SJSA1 (cell line): Measurements from ENCODE around the gene SLC11A1. TPM values are rescaled to one million over a fixed set of nuclear protein-coding genes. Genes with fewer than 3 reads are reported as not detected.
A peak's percentile ranks its signal among the peaks of the same experiment; 100 is the strongest.

Source experiments
- DNase-seq, 2 experiments: peaks; one replicate each; pipeline ENCODE4 v3.0.0-alpha.2; 2015 to 2020; ENCODE audit warnings: low spot score in 2 of 2, low read depth in 1 of 2
- H3K27ac ChIP-seq: fragments of 250-450 bp; sonication (Bioruptor Pico); 2 replicates; pipeline ENCODE4 v1.5.1; 2020; ENCODE audit warnings: mild to moderate bottlenecking, moderate library complexity
- H3K27me3 ChIP-seq: fragments of 250-450 bp; sonication (Bioruptor Pico); replicated peaks from 2 replicates; pipeline ENCODE4 v1.5.1; 2020; ENCODE audit warnings: mild to moderate bottlenecking, moderate library complexity
- H3K36me3 ChIP-seq: fragments of 250-450 bp; sonication (Bioruptor Pico); 2 replicates; pipeline ENCODE4 v1.5.1; 2020; ENCODE audit warnings: mild to moderate bottlenecking
- H3K4me1 ChIP-seq: fragments of 250-450 bp; sonication (Bioruptor Pico); replicated peaks from 2 replicates; pipeline ENCODE4 v1.6.1; 2021; ENCODE audit warnings: mild to moderate bottlenecking
- H3K4me3 ChIP-seq: fragments of 250-450 bp; sonication (Bioruptor Pico); 2 replicates; pipeline ENCODE4 v1.5.1; 2020; ENCODE audit warnings: mild to moderate bottlenecking
- H3K9me3 ChIP-seq: fragments of 250-450 bp; sonication (Bioruptor Pico); replicated peaks from 2 replicates; pipeline ENCODE4 v1.5.1; 2020; ENCODE audit warnings: mild to moderate bottlenecking
- total RNA-seq: library from RNA; depleted of rRNA; stranded (reverse); fragments of >200 nt; shearing (Covaris generic); gene quantifications from 2 replicates; pipeline ENCODE4 v1.2.3, GENCODE V29; 2014

Gene SLC11A1
- total RNA-seq, 1 experiment from 2014 or later = 0.05 TPM

GRCh38 chr2:218400930-218401881, 19.1 kb downstream of the SLC11A1 start:
- no peak for DNase-seq
- Histone ChIP-seq H3K27me3 (no peaks in the 10 kb centered on the region), H3K9me3 (no peaks in the 10 kb centered on the region), H3K4me1 (peaks cover 37% of the 10 kb centered on the region), H3K27ac (no peak overlapping the region), H3K4me3 (peak overlapping the region; percentile 86), H3K36me3 (peaks cover 49% of the 10 kb centered on the region)

- no peak overlapping the region for H3K4me3 ChIP-seq
- peaks cover 49% of the 10 kb centered on the region for H3K36me3 ChIP-seq
- DNase-seq = no peak
- H3K4me1 ChIP-seq = peaks cover 36% of the 10 kb centered on the region
- H3K27me3 ChIP-seq = no peaks in the 10 kb centered on the region
- no peaks in the 10 kb centered on the region for H3K9me3 ChIP-seq
- H3K27ac ChIP-seq = no peak overlapping the region
Measured at GRCh38 chr2:218401890-218402289, 19.8 kb downstream of the SLC11A1 start.

GRCh38 chr2:218402491-218402901, 20.4 kb downstream of the SLC11A1 start:
- no peak for DNase-seq
- no peak overlapping the region for H3K27ac ChIP-seq

GRCh38 chr2:218402911-218403411, 20.9 kb downstream of the SLC11A1 start:
- H3K4me3 ChIP-seq = no peak overlapping the region
- H3K4me1 ChIP-seq = peaks cover 36% of the 10 kb centered on the region
- H3K9me3 ChIP-seq = no peaks in the 10 kb centered on the region
- H3K27ac ChIP-seq = no peak overlapping the region
- DNase-seq = no peak
- H3K36me3 ChIP-seq = peaks cover 49% of the 10 kb centered on the region
- H3K27me3 ChIP-seq = no peaks in the 10 kb centered on the region

More at GRCh38 chr2:218402491-218402901, 20.4 kb downstream of the SLC11A1 start:
- Histone ChIP-seq H3K9me3 (no peaks in the 10 kb centered on the region), H3K36me3 (peaks cover 49% of the 10 kb centered on the region), H3K27me3 (no peaks in the 10 kb centered on the region), H3K4me3 (no peak overlapping the region), H3K4me1 (peaks cover 36% of the 10 kb centered on the region)

- no peak for DNase-seq
- Histone ChIP-seq H3K27me3 (no peaks in the 10 kb centered on the region), H3K4me3 (no peak overlapping the region), H3K4me1 (peaks cover 33% of the 10 kb centered on the region), H3K9me3 (no peaks in the 10 kb centered on the region), H3K27ac (no peak overlapping the region), H3K36me3 (peaks cover 49% of the 10 kb centered on the region)
Measured at GRCh38 chr2:218403810-218404209, 21.7 kb downstream of the SLC11A1 start.

GRCh38 chr2:218404351-218405085, 22.4 kb downstream of the SLC11A1 start:
- H3K27ac ChIP-seq = no peak overlapping the region
- peaks cover 49% of the 10 kb centered on the region for H3K36me3 ChIP-seq
- H3K4me1 ChIP-seq = peaks cover 26% of the 10 kb centered on the region

GRCh38 chr2:218405086-218405745, 23.1 kb downstream of the SLC11A1 start:
- no peak for DNase-seq
- Histone ChIP-seq H3K9me3 (no peaks in the 10 kb centered on the region), H3K36me3 (peaks cover 46% of the 10 kb centered on the region), H3K27ac (no peak overlapping the region), H3K27me3 (no peaks in the 10 kb centered on the region), H3K4me1 (peaks cover 25% of the 10 kb centered on the region), H3K4me3 (no peak overlapping the region)

More at GRCh38 chr2:218404351-218405085, 22.4 kb downstream of the SLC11A1 start:
- DNase-seq = no peak
- H3K27me3 ChIP-seq = no peaks in the 10 kb centered on the region
- H3K9me3 ChIP-seq = no peaks in the 10 kb centered on the region
- no peak overlapping the region for H3K4me3 ChIP-seq

GRCh38 chr2:218405746-218406208, 23.7 kb downstream of the SLC11A1 start:
- Histone ChIP-seq H3K27ac (peak overlapping the region; percentile 38; the same call in 1 of the 2 replicates), H3K4me3 (peak overlapping the region; percentile 22; the same call in 1 of the 2 replicates), H3K36me3 (peaks cover 46% of the 10 kb centered on the region), H3K4me1 (peaks cover 25% of the 10 kb centered on the region), H3K27me3 (no peaks in the 10 kb centered on the region), H3K9me3 (no peaks in the 10 kb centered on the region)
- DNase-seq = no peak

- Histone ChIP-seq H3K27ac (peak overlapping the region; percentile 38), H3K27me3 (no peaks in the 10 kb centered on the region), H3K9me3 (no peaks in the 10 kb centered on the region), H3K4me1 (peaks cover 21% of the 10 kb centered on the region), H3K36me3 (peaks cover 42% of the 10 kb centered on the region), H3K4me3 (peak overlapping the region; percentile 29)
- peak; percentile 89 to 98 for DNase-seq
Measured at GRCh38 chr2:218406209-218406948, 24.3 kb downstream of the SLC11A1 start.

GRCh38 chr2:218406949-218407618, 25.0 kb downstream of the SLC11A1 start:
- Histone ChIP-seq H3K27ac (peak overlapping the region; percentile 38), H3K27me3 (no peaks in the 10 kb centered on the region), H3K36me3 (peaks cover 35% of the 10 kb centered on the region), H3K9me3 (no peaks in the 10 kb centered on the region), H3K4me3 (peak overlapping the region; percentile 29), H3K4me1 (peaks cover 20% of the 10 kb centered on the region)
- no peak for DNase-seq

- Histone ChIP-seq H3K36me3 (peaks cover 29% of the 10 kb centered on the region), H3K9me3 (no peaks in the 10 kb centered on the region), H3K27me3 (no peaks in the 10 kb centered on the region), H3K27ac (no peak overlapping the region), H3K4me3 (no peak overlapping the region), H3K4me1 (peaks cover 20% of the 10 kb centered on the region)
- no peak for DNase-seq
Measured at GRCh38 chr2:218407717-218408116, 25.6 kb downstream of the SLC11A1 start.

- H3K36me3 ChIP-seq = no peaks in the 10 kb centered on the region
- DNase-seq = no peak
- no peaks in the 10 kb centered on the region for H3K9me3 ChIP-seq
- no peaks in the 10 kb centered on the region for H3K27me3 ChIP-seq
- H3K27ac ChIP-seq = no peak overlapping the region
- no peaks in the 10 kb centered on the region for H3K4me1 ChIP-seq
- H3K4me3 ChIP-seq = no peak overlapping the region
Measured at GRCh38 chr2:218418321-218418716, 36.2 kb downstream of the SLC11A1 start.
